ENCODE measurements around the gene E2F6.

The E2F6 gene

DNA sequence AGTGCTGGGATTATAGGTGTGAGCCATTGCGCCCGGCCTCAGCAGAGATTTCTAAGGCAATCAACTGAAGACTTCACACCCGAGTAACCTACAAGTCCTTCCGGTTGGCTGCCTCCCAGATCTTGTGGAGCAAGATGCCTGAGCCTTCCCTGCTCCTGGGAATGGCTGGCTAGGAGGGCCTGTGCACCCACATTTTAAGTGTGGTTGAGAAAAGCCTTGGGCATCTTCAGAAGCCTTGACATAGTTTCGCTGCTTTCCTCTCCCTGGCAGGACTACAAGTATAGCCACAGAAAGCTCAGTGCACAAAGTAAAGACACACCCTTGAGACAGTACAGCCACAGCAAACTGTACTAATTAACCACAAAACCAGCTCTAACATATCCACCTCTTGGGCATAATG, 35.2 kb downstream of the E2F6 start:
- H3K4me1 Mint-ChIP-seq (ENCODE audit: low read depth in 2 of 2), result no peaks in the 10 kb centered on the region
- DNase-seq (no peak), ATAC-seq (replicated peaks) (no peak)
- H3K36me3 Mint-ChIP-seq (ENCODE audit: insufficient read depth), result no peaks in the 10 kb centered on the region
- H3K9me3 Mint-ChIP-seq, result no peaks in the 10 kb centered on the region
- H3K4me3 Mint-ChIP-seq, result no peak overlapping the region
- H3K27me3 Mint-ChIP-seq, result peaks cover 0 to 10% of the 10 kb centered on the region in 2 donors
- H3K27ac Mint-ChIP-seq, result no peak overlapping the region

- no peaks in the 10 kb centered on the region for H3K36me3 Mint-ChIP-seq (ENCODE audit: insufficient read depth)
- DNase-seq (no peak), ATAC-seq (replicated peaks) (no peak)
- peaks cover 7 to 10% of the 10 kb centered on the region in 2 donors for H3K27me3 Mint-ChIP-seq
- H3K27ac Mint-ChIP-seq, result no peak overlapping the region
- no peak overlapping the region for H3K4me3 Mint-ChIP-seq
- H3K9me3 Mint-ChIP-seq, result no peaks in the 10 kb centered on the region
- no peaks in the 10 kb centered on the region for H3K4me1 Mint-ChIP-seq (ENCODE audit: low read depth in 2 of 2)
Measured at GRCh38 chr2:11427224-11427623, 38.7 kb downstream of the E2F6 start.

- Mint-ChIP-seq H3K27ac (no peak overlapping the region), H3K36me3 (ENCODE audit: insufficient read depth) (no peaks in the 10 kb centered on the region), H3K4me1 (ENCODE audit: low read depth in 2 of 2) (no peaks in the 10 kb centered on the region), H3K27me3 (peaks cover 8 to 11% of the 10 kb centered on the region in 2 donors), H3K9me3 (no peaks in the 10 kb centered on the region), H3K4me3 (no peak overlapping the region)
- DNase-seq, result no peak
- no peak for ATAC-seq (replicated peaks)
Measured at GRCh38 chr2:11422901-11423435, 43.0 kb downstream of the E2F6 start.

DNA sequence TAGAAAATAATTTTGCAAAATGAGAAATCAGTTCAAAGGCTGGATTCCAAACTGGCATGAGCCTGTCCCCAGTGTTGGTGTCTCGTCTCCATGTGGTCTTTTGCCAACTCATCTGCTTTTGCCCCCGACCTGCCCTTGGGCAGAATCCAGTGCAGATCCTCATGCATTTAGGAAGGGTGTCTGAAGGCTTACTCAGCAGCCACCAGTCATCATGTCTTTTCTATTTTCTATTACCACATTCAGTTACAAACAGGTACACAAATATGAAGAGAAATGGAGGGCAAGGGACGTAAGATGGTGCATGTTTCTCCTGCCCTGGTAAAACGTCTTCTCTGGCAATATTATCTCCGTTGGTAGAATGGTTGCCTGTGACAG, 43.5 kb downstream of the E2F6 start:
- Mint-ChIP-seq H3K9me3 (no peaks in the 10 kb centered on the region), H3K4me1 (ENCODE audit: low read depth in 2 of 2) (no peaks in the 10 kb centered on the region), H3K36me3 (ENCODE audit: insufficient read depth) (no peaks in the 10 kb centered on the region), H3K27me3 (peaks cover 8 to 11% of the 10 kb centered on the region in 2 donors), H3K27ac (no peak overlapping the region), H3K4me3 (no peak overlapping the region)
- DNase-seq (no peak), ATAC-seq (replicated peaks) (no peak)

- no peaks in the 10 kb centered on the region for H3K9me3 Mint-ChIP-seq
Measured at GRCh38 chr2:11421863-11422490, 44.0 kb downstream of the E2F6 start.

GRCh38 chr2:11420671-11421070, 45.3 kb downstream of the E2F6 start:
- H3K9me3 Mint-ChIP-seq, result no peaks in the 10 kb centered on the region
- ATAC-seq (replicated peaks) (no peak), DNase-seq (no peak)
- peaks cover 8 to 19% of the 10 kb centered on the region in 2 donors for H3K27me3 Mint-ChIP-seq
- no peaks in the 10 kb centered on the region for H3K4me1 Mint-ChIP-seq (ENCODE audit: low read depth in 2 of 2)
- no peak overlapping the region for H3K4me3 Mint-ChIP-seq
- H3K36me3 Mint-ChIP-seq (ENCODE audit: insufficient read depth), result no peaks in the 10 kb centered on the region
- no peak overlapping the region for H3K27ac Mint-ChIP-seq

More at GRCh38 chr2:11421863-11422490, 44.0 kb downstream of the E2F6 start:
- Mint-ChIP-seq H3K4me3 (no peak overlapping the region), H3K27ac (no peak overlapping the region), H3K27me3 (peaks cover 8 to 11% of the 10 kb centered on the region in 2 donors), H3K36me3 (ENCODE audit: insufficient read depth) (no peaks in the 10 kb centered on the region), H3K4me1 (ENCODE audit: low read depth in 2 of 2) (no peaks in the 10 kb centered on the region)
- DNase-seq (no peak), ATAC-seq (replicated peaks) (no peak)

GRCh38 chr2:11420190-11420589, 45.8 kb downstream of the E2F6 start:
- Mint-ChIP-seq H3K4me1 (ENCODE audit: low read depth in 2 of 2) (no peaks in the 10 kb centered on the region), H3K4me3 (no peak overlapping the region), H3K27me3 (peaks cover 13 to 23% of the 10 kb centered on the region in 2 donors), H3K36me3 (ENCODE audit: insufficient read depth) (no peaks in the 10 kb centered on the region), H3K27ac (no peak overlapping the region), H3K9me3 (no peaks in the 10 kb centered on the region)
- ATAC-seq (replicated peaks) (no peak), DNase-seq (no peak)

DNA sequence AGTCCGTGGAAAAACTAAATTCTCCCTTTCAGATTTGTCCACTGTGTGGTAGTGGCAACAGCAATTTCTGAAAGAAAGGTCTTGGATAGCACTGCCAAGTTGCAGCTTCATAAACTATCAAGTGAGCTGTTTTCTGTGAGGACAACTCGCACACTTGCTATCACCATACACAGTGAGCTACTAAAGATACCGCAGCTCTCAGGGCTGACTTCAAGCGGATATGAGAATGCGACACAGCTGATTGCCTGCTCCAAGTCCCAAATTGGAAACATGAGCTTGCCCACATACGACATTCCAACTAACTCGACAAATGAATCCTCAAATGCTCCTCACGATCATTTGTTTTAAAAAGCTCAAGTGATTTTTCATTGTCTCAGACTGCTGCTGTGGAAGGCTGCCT, 46.2 kb downstream of the E2F6 start:
- DNase-seq (no peak), ATAC-seq (replicated peaks) (no peak)
- no peaks in the 10 kb centered on the region for H3K36me3 Mint-ChIP-seq (ENCODE audit: insufficient read depth)
- H3K27me3 Mint-ChIP-seq, result peaks cover 14 to 27% of the 10 kb centered on the region in 2 donors
- no peaks in the 10 kb centered on the region for H3K9me3 Mint-ChIP-seq
- H3K27ac Mint-ChIP-seq, result no peak overlapping the region
- H3K4me3 Mint-ChIP-seq, result no peak overlapping the region
- no peaks in the 10 kb centered on the region for H3K4me1 Mint-ChIP-seq (ENCODE audit: low read depth in 2 of 2)

DNA sequence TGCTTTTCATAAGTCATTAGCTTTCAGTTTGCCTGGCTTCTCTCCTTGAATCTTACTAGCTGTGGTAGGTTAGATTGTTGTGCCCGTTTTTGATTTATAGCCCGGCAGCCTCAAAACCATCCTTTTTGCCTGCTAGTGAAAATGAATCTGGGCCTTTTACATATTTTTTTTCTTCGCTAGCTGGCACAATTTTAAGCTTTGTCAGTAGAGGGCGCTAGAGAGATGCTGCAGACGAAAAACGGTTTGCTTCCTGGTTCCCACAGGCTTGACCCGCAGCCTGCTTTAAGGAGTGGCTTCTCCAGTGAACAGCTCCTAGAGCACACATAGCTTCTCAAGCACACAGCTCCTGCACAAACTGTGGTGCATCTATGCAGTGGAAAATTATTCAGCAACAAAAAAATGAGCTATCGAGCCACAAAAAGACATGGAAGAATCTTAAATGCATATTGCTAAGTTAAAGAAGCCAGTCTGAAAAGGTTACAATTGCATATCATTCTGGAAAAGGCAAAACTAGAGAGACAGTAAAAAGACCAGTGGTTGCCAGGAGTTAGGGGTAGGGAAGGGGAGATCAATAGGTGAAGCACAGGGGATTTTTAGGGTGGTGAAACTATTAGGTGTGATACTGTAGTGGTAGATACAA, 47.9 kb downstream of the E2F6 start:
- no peaks in the 10 kb centered on the region for H3K36me3 Mint-ChIP-seq (ENCODE audit: insufficient read depth)
- H3K9me3 Mint-ChIP-seq, result no peaks in the 10 kb centered on the region
- DNase-seq (no peak), ATAC-seq (replicated peaks) (no peak)
- no peak overlapping the region for H3K4me3 Mint-ChIP-seq
- no peak overlapping the region for H3K27ac Mint-ChIP-seq
- no peaks in the 10 kb centered on the region for H3K4me1 Mint-ChIP-seq (ENCODE audit: low read depth in 2 of 2)
- H3K27me3 Mint-ChIP-seq, result peaks cover 30 to 39% of the 10 kb centered on the region in 2 donors

DNA sequence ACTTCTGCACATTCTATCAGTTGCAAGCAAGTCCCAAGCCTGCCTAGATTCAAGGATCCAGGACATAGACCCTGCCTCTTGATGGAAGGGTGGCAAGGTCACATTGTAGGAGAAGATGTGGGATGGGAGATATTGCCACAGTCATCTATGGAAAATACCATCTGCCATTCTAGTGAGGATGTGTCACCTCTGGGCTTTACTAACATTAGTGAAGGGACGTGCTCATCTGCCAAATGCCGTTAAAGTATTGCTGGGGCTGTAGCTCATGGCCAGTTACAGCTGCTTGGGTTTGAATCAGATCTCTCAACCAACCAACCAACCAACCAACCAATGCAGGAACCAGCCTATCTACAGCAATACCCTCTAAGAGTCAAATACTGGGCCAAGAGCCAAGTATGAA, 49.0 kb downstream of the E2F6 start:
- H3K9me3 Mint-ChIP-seq, result no peaks in the 10 kb centered on the region

DNA sequence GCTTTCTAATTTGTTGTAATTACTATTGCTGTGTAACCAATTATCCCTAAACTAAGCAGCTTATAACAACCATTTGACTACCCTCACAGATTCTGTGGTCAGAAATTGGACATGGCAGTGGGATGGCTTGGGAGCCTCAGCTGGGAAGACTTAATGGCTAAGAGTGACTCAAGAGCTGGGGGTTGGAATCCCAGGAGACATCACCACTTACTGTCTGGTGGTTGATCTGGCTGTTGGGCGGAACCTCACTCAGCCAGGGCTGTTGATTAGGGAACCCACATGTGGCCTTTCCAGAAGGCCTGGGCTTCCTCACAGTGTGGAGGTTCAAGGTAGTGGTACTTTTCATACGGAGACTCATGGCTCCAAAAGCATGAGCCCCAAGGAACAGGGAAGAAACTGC, 49.8 kb downstream of the E2F6 start:
- ATAC-seq (replicated peaks), result no peak
- H3K27ac Mint-ChIP-seq, result no peak overlapping the region
- H3K9me3 Mint-ChIP-seq, result no peaks in the 10 kb centered on the region
- no peaks in the 10 kb centered on the region for H3K36me3 Mint-ChIP-seq (ENCODE audit: insufficient read depth)
- H3K4me1 Mint-ChIP-seq (ENCODE audit: low read depth in 2 of 2), result no peaks in the 10 kb centered on the region
- no peak overlapping the region for H3K4me3 Mint-ChIP-seq
- DNase-seq, result no peak
- H3K27me3 Mint-ChIP-seq, result peaks cover 28 to 40% of the 10 kb centered on the region in 2 donors

More for the DNA sequence above, 49.0 kb downstream of the E2F6 start:
- no peak for DNase-seq
- ATAC-seq (replicated peaks), result no peak
- Mint-ChIP-seq H3K4me3 (no peak overlapping the region), H3K27ac (no peak overlapping the region), H3K4me1 (ENCODE audit: low read depth in 2 of 2) (no peaks in the 10 kb centered on the region), H3K27me3 (peaks cover 27 to 38% of the 10 kb centered on the region in 2 donors), H3K36me3 (ENCODE audit: insufficient read depth) (no peaks in the 10 kb centered on the region)

DNA sequence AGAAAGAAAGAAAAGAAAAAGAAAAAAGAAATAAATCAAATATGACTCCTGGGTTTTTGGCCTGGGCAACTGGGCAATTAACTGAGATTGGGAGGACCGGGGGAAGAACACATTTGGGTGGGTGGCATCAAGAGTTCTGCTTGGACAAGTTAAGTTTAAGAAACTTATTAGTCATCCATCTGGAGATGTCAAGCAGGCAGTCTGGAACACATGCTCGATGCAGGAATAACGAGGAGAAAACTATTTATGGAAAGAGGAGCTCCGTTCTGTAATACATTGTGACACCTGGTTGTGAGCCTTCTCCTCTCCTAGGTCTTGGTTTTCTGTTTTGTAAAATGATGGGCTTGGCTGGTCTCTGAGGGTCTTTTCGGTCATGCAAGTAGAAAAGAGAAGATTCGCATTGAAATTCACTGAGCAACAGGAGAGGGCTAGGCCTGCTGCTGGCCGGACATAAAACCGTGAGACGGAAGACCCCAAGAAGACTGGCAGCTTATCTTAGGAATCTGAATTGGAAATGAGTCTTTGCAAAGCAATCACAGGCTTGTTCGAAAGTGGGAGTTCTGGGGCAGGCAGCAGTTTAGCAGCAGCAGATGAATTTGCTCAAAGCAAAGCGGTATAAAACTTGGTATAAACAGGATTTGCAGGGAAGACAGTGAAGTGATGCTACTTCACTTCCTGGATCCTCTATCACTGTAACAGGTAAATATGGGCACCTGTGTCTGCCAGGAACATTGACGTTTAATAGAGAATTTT, 51.4 kb downstream of the E2F6 start:
- H3K4me1 Mint-ChIP-seq (ENCODE audit: low read depth in 2 of 2), result no peaks in the 10 kb centered on the region
- ATAC-seq (replicated peaks) (no peak), DNase-seq (no peak)
- H3K27me3 Mint-ChIP-seq, result peaks cover 41 to 54% of the 10 kb centered on the region in 2 donors
- H3K27ac Mint-ChIP-seq, result no peak overlapping the region
- no peaks in the 10 kb centered on the region for H3K36me3 Mint-ChIP-seq (ENCODE audit: insufficient read depth)
- H3K9me3 Mint-ChIP-seq, result no peaks in the 10 kb centered on the region
- no peak overlapping the region for H3K4me3 Mint-ChIP-seq

GRCh38 chr2:11412449-11412810, 53.5 kb downstream of the E2F6 start:
- Mint-ChIP-seq H3K4me3 (no peak overlapping the region), H3K27me3 (peaks cover 50 to 65% of the 10 kb centered on the region in 2 donors), H3K36me3 (ENCODE audit: insufficient read depth) (no peaks in the 10 kb centered on the region), H3K9me3 (no peaks in the 10 kb centered on the region), H3K27ac (no peak overlapping the region), H3K4me1 (ENCODE audit: low read depth in 2 of 2) (no peaks in the 10 kb centered on the region)
- DNase-seq (no peak), ATAC-seq (replicated peaks) (no peak)
